SK-N-MC (cell line): ENCODE measurements around the gene SMPD3.

Experiments
- EZH2 ChIP-seq: fragments of 200-600 bp; sonication (generic); IDR thresholded peaks from one replicate; pipeline ENCODE4 v1.6.1; 2017; ENCODE audit warnings: antibody characterized with exemption
- POLR2AphosphoS5 ChIP-seq: IDR thresholded peaks from 2 replicates; pipeline ENCODE4 v1.6.1; 2012; ENCODE audit warnings: mild to moderate bottlenecking, low read depth, low read length, borderline replicate concordance

GRCh38 chr16:68339214-68339613 lies 109.1 kb downstream of the SMPD3 start:
- TF ChIP-seq POLR2AphosphoS5 (no peak), EZH2 (no peak)
